DMS153 treated with DMSO at 0.1 percent for 48 hours (cell line): Measurements from ENCODE around the gene MAPKAPK2.

Experiments
- DNase-seq: peaks from one replicate; lab custom pipeline; 2025; ENCODE audit not compliant: unreplicated experiment; lab: John Stamatoyannopoulos, UW

Gene MAPKAPK2

DNA sequence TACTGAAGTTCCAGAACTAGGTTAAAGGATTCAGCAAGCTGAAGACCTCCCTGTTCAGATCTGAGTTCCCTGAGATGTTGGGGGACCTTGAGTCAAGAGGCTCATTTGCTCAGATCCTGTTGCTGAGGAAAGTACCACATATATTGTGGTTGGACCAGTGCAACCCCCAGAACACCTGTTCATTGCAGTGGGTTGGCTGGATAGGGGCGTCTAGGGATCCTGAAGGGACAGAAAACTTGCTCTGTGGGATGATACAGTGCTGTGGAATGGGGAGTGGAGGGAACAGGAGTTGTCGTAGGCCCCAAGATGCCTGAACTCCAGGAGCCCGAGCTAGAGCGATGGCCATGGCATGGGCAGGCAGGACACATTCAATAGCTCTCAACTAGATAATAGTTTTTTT is 24.6 kb upstream of the MAPKAPK2 start:
- no peak for DNase-seq

DNA sequence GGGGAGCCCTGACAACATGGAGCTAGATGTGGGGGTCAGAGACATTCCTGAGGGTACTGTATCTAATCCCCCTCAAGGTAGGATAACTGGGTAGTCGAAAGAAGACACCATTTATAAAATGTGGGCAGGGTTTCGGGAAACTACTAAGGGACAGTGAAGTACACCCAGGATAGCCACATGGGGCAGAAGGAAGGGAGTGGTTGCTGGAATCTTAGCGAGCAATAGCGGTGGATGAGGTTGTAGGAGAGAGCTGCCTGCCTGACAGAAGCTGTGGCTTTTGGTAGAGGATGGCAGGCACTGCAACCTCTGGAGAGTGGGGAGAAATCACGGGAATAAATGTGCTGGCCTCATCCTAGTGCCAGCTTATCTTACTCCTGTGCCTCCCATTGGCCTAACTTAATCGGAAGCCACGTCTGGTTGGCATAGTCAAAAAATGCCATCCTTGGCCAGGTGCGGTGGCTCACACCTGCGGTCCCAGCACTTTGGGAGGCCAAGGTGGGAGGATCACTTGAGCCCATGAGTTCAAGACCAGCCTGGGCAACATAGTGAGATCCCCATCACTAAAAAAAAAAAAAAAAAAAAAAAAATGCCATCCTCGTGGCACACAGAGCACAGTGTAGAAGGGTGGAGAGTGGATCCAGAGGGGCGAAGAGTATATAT is 23.4 kb upstream of the MAPKAPK2 start:
- no peak for DNase-seq

GRCh38 chr1:206662396-206663092 is 22.2 kb upstream of the MAPKAPK2 start:
- DNase-seq = no peak

GRCh38 chr1:206663362-206663761 is 21.3 kb upstream of the MAPKAPK2 start:
- no peak for DNase-seq

- peak; percentile 65 for DNase-seq
Observed at GRCh38 chr1:206663832-206664652, 20.7 kb upstream of the MAPKAPK2 start.

- DNase-seq = no peak
Observed at GRCh38 chr1:206664740-206665139, 20.0 kb upstream of the MAPKAPK2 start.

DNA sequence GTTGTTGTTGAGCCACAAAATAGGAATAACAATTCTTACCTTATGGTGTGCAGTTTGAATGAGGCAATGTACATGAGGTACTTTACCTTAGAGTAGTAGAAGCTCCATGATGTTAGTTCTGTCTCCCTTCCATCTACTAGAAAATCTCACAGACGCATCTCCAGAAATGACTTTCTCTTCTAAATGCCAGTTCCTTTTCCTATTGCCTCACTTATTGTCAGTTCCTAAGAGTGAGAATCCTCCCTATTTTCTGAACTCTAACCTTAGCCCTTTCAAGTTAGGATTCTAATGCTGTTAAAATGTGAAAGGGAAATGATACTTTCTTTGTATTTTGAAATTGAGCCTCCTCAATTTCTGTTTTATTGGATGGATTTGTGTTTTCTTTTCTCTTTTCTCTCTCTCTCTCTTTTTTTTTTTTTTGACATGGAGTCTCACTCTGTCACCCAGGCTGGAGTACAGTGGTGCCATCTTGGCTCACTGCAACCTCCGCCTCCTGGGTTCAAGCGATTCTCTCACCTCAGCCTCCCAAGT is 18.6 kb upstream of the MAPKAPK2 start:
- DNase-seq = no peak

DNA sequence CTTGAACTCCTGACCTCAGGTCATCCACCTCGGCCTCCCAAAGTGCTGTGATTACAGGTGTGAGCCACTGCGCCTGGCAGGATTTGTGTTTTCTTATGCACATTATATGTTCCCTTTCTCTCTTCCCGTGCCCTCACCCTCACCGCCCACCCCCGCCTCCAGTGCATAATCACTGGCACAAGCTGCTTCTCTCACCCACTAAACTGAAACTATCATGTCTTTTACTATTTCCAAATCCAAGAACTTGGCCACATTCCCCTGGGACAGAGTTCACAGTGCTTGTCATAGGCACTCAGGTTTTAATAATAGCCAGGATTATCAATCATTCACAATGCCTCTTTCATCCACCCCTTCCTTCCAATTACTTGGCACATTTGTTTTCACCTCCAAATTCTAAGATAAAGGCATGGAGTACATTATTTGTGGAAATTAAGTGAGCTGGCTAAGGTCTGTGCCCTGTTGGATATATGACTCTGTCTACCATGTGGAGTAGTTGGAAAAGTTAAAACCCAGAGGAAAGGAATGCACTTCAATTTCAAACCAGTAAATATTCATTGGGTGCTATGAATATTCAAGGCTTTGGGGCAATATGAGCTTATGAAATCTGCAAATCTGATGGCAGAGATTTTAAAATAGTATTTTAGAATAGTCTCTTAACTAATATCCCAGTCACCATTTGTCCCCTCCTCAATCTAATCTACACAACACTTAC is 17.6 kb upstream of the MAPKAPK2 start:
- DNase-seq = no peak

DNA sequence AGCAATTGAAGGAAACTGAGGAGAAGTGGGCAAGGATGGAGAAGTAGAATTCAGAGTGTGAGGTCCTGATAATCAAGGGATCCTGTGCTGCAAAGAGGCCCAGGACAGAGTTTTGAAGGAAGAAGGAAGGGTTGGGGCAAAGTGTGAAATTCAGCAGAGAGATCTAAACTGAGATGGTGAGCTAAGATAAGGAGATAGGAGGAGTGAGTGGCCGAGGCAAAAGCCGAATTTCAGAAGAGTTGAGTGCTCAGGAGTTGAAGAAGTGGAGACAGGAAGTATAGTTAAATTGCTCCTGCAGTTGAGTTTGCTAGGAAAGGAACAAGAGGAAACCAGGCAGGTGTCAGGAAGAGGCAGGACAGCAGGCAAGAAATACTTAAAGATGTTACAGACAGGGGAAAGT is 16.4 kb upstream of the MAPKAPK2 start:
- DNase-seq = no peak

GRCh38 chr1:206668874-206669410 is 15.8 kb upstream of the MAPKAPK2 start:
- no peak for DNase-seq

GRCh38 chr1:206672011-206672688 is 12.6 kb upstream of the MAPKAPK2 start:
- DNase-seq = peak; percentile 79

DNA sequence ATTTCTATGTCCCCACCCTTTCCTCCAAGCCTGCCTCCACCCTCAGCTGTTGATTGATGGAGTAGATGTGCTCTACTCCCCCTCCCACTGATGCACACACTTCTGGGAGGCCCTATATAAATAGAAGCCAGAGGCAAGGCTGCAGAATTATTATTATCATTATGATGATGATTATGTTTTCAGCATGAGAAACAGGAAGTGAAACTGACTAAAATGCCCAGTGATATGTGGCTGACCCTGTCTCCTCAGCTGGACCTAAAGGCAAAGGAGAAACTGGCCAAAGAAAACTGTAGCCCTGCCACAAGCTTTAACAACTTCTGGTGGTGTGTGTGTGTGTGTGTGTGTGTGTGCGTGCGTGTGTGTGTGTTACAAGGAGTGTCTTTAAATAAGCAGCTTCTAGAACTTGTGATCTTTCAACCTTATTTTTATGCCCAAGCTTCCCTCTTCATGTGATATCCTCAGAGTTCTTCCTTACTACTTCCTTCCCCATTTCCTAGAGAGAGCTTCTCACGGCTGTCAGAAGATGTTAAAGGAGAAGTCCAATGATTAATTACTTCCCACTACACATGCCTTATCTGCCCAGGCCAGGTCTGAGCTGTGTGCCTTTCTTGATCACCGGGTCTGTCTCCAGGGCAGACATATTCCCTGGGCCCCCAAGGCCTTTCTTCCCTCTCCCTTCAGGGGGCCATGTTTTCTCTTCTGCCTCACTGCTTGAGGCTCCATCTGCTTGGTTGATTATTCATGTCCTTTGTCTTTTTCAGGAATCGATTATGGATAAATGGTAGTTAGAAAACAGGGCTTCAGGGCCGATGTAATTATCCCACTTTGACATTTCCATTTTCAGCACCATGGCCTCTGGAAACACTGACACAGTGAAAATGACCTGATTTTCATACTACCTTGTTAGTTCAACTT is 11.6 kb upstream of the MAPKAPK2 start:
- DNase-seq = no peak

DNA sequence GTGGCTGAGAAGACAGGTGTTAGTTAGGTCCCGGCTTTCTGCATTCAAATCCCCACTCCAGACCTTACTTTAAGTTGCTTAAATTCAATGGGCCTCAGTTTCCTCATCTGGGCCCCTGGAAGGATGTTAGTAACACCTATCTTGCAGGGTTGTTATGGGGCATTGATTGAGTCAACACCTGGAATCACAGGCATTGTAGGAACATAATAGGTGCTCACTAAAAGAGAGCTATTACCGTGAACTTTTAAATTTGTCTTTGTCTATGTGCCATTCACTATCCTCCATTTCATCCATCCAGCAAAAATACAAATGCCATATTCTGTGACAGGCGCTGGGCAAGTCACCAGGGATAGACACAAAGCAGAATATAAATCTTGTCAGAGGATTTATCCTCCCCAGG is 10.5 kb upstream of the MAPKAPK2 start:
- no peak for DNase-seq

DNA sequence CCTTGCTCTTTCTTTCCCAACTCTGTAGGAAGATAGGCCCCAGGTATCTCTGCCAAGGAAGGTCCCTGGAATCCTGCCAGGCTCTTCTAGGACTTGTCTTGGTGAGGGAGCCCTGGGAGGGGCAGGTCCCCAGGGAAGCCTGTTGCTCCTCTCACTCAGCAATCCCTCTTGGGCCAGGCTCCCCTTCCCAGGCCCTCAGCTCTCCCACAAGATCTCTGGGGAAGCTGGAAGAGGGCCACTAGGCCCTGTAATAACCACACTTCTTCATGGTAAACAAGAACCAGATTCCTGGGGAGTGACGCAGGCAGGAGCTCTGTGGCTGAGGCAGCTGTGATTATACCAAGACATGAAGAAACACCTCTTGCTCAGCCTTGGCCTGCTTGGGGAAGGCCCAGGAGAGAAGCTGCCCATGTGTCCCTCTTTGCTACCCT is 9.9 kb upstream of the MAPKAPK2 start:
- no peak for DNase-seq

GRCh38 chr1:206676499-206676898 is 8.2 kb upstream of the MAPKAPK2 start:
- no peak for DNase-seq

- no peak for DNase-seq
Observed at GRCh38 chr1:206678490-206678889, 6.2 kb upstream of the MAPKAPK2 start.

DNA sequence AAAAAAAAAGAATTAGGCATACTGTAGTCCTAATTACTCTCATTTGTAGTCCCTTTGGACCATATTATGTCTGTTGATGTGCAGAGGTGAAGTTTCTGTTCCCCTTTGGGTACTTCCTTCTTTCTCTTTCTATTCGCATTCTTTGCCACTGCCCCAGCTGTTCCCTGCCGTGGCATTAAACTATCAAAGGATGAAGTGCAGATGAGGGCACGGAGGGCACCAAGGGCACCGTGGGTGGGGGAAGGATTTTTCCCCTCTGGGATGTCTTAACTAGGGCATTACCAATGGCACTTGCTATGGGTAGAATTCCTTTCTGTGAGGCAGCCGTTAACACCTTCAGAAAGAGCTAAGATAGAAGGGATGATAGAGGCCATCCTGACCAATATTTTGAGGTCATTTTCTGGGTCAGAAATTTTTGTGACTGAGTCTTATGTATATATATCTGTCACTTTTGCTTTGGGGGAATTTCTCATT is 4.9 kb upstream of the MAPKAPK2 start:
- DNase-seq = no peak

- DNase-seq = no peak
Observed at GRCh38 chr1:206680279-206680678, 4.4 kb upstream of the MAPKAPK2 start.

DNA sequence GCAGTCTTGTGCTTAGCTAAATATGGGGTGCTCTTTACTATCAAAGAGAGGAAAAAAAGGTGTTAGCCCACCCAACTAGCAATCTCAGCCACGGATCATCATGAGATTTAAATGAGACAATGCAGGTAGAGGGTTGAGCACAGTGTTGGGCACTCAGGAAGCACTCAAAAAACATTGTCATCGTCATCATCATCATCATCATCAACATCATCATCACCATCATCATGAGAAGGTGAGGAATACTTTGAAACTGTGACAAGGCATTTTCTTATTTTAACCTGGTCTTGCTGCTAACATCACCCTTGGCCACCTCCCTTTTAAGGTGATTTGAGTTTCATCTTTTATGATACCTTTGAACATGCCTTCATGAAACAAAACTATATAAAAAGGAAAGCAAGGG is 3.3 kb upstream of the MAPKAPK2 start:
- no peak for DNase-seq
